HEK293 (cell line): Measurements from ENCODE around the gene ZNF529.

Experiments
- CTCF ChIA-PET: fragments of 350-600 bp; formaldehyde crosslinking; extraction: SDS; loops from one replicate; lab custom pipeline; 2021; ENCODE audit warnings: antibody characterized with exemption; lab: Yijun Ruan, JAX
- POLR2A ChIA-PET: fragments of 300-600 bp; formaldehyde crosslinking; extraction: SDS; loops from one replicate; lab custom pipeline; 2020; ENCODE audit warnings: antibody characterized with exemption, inconsistent platforms; lab: Yijun Ruan, JAX
- H3K27ac ChIP-seq: fragments of 200-500 bp; sonication (Bioruptor generic); 2 replicates; pipeline ENCODE4 v1.5.1; 2014; ENCODE audit warnings: low read depth, low read length, control low read depth, inconsistent platforms; ENCODE audit errors: extremely low read depth
- H3K36me3 ChIP-seq, 2 experiments: fragments of 200-500 bp in 1 of 2; sonication (Bioruptor generic) in 1 of 2; 1 replicate in 1 of 2; 2 replicates in 1 of 2; pipeline ENCODE4 v1.5.1; 2014 to 2017; ENCODE audit warnings: inconsistent platforms in 2 of 2, low read length in 2 of 2; ENCODE audit not compliant: control insufficient read depth in 2 of 2, insufficient read depth in 1 of 2
- H3K4me1 ChIP-seq: fragments of 200-500 bp; sonication (Bioruptor generic); 2 replicates; pipeline ENCODE4 v1.5.1; 2014; ENCODE audit warnings: mild to moderate bottlenecking, low read length, inconsistent platforms; ENCODE audit not compliant: control insufficient read depth, insufficient read depth
- H3K4me3 ChIP-seq: 2 replicates; pipeline ENCODE4 v1.5.1; 2011; ENCODE audit warnings: low read depth, mild to moderate bottlenecking, control low read depth, low read length, moderate library complexity
- H3K9me3 ChIP-seq: fragments of 200-500 bp; sonication (Bioruptor generic); 2 replicates; pipeline ENCODE4 v1.5.1; 2014; ENCODE audit warnings: low read depth, low read length, inconsistent platforms; ENCODE audit not compliant: control insufficient read depth, insufficient read depth
- HOXC10 ChIP-seq: sonication (generic); formaldehyde crosslinking; IDR thresholded peaks from 2 replicates; pipeline ENCODE4 v1.8.1; 2023; ENCODE audit warnings: mild to moderate bottlenecking, missing genetic modification reagents
- SALL2 ChIP-seq: fragments of 450-650 bp; formaldehyde crosslinking; IDR thresholded peaks from 2 replicates; pipeline ENCODE4 v1.5.0; 2017; ENCODE audit warnings: missing biosample characterization, mild to moderate bottlenecking, missing genetic modification characterization, borderline replicate concordance
- SCRT2 ChIP-seq: fragments of 450-650 bp; formaldehyde crosslinking; IDR thresholded peaks from 2 replicates; pipeline ENCODE4 v1.5.1; 2016; ENCODE audit warnings: missing biosample characterization, missing genetic modification characterization
- YY1 ChIP-seq: fragments of 450-650 bp; formaldehyde crosslinking; IDR thresholded peaks from 2 replicates; pipeline ENCODE4 v1.5.1; 2018; ENCODE audit warnings: missing biosample characterization, missing genetic modification characterization
- ZNF324 ChIP-seq: fragments of 450-650 bp; formaldehyde crosslinking; IDR thresholded peaks from 2 replicates; pipeline ENCODE4 v1.5.1; 2016; ENCODE audit warnings: missing biosample characterization, missing genetic modification characterization
- ZNF530 ChIP-seq: fragments of 450-650 bp; formaldehyde crosslinking; IDR thresholded peaks from 2 replicates; pipeline ENCODE4 v1.5.1; 2016; ENCODE audit warnings: low read depth, missing biosample characterization, missing genetic modification characterization
- TF ChIP-seq, protein P1 (sequence below): fragments of 450-650 bp; formaldehyde crosslinking; IDR thresholded peaks from 2 replicates; pipeline ENCODE4 v1.5.1; 2016; ENCODE audit warnings: missing biosample characterization, missing genetic modification characterization

ZNF529 gene

DNA sequence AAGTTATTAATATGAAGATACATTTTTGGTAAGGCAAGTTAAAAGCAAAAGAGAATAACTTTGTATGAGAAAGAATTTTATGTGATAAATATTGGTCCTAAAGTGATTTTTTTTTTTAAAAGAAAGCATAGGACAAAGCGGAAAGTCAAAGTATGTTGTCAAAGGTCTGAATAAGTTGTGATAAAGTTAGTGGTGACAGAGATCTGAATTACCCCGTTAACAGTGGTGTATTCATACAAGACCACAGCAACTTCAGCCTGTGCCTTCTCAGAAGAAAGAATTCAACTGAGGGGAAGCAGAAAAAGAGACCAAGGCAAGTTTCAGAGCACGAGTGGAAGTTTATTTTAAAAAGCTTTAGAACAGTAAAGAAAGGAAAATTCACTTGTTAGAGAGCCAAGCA lies 64.8 kb downstream of the ZNF529 start (continued):
- no peak for TF ChIP-seq ZNF530 (tag by site-specific recombination)
- TF ChIP-seq, all 188 proteins: peak for 7

DNA sequence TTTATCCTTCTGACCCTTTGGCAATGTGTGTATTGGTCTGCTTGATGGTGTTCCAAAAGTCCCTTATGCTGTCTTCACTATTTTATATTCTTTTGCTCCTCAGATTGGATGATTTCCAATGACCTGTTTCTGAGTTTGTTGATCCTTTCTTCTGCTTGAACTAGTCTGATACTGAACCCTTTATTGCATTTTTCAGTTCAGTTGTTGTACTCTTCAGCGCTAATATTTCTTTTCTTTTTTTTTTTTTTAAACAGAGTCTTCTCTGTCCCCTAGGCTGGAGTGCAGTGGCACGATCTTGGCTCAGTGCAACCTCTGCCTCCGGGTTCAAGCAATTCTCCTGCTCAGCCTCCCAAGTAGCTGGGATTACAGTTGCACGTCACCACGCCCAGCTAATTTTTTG lies 71.1 kb downstream of the ZNF529 start:
- Histone ChIP-seq H3K36me3 (no peaks in the 10 kb centered on the region; a peak in 1 of 3 replicates), H3K9me3 (peaks cover 23% of the 10 kb centered on the region), H3K4me1 (no peaks in the 10 kb centered on the region), H3K27ac (no peak overlapping the region), H3K4me3 (no peak overlapping the region)
- ChIA-PET CTCF (interaction anchor here (0.7 kb wide), 1 partner anchor 178 kb away, joined by 6 read pairs; no protein-coding TSS in a partner anchor), POLR2A (interaction anchor here (1.1 kb wide), 1 partner anchor 12 kb away, joined by 4 read pairs; the partner anchor contains the start of gene ZNF566)
- TF ChIP-seq, protein P1, sequence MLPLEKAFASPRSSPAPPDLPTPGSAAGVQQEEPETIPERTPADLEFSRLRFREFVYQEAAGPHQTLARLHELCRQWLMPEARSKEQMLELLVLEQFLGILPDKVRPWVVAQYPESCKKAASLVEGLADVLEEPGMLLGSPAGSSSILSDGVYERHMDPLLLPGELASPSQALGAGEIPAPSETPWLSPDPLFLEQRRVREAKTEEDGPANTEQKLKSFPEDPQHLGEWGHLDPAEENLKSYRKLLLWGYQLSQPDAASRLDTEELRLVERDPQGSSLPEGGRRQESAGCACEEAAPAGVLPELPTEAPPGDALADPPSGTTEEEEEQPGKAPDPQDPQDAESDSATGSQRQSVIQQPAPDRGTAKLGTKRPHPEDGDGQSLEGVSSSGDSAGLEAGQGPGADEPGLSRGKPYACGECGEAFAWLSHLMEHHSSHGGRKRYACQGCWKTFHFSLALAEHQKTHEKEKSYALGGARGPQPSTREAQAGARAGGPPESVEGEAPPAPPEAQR: no peak
- TF ChIP-seq ZNF324 (tag by site-specific recombination) (no peak), SALL2 (tag by site-specific recombination) (no peak), SCRT2 (no peak), YY1 (tag by site-specific recombination) (no peak)

DNA sequence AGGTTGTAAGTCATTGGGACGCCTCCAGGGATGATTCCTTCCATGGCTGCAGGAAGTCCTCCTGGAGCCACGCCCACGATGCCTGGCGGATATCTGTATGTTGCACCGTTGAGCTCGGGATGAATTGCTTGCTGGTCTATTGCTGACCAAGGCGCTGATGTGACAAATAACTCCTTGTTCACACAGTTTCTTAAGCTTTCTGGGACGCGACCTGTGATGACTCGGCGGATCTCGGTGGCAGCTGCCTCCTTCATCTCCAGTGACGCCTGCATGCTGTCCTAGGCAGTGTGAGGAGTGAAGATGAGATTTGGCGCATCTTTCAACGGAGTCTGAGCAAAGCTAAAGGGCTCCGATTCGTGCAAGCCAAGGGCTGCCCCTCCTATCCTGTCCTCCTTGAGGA lies 76.1 kb downstream of the ZNF529 start:
- Histone ChIP-seq H3K4me1 (no peaks in the 10 kb centered on the region), H3K4me3 (no peak overlapping the region), H3K36me3 (no peaks in the 10 kb centered on the region; a peak in 1 of 3 replicates), H3K27ac (no peak overlapping the region), H3K9me3 (peaks cover 11% of the 10 kb centered on the region)
- CTCF ChIA-PET: interaction anchor here (0.7 kb wide), 1 partner anchor 21 kb away, joined by 4 read pairs; no protein-coding TSS in a partner anchor
- TF ChIP-seq, protein P1: no peak
- no peak for TF ChIP-seq HOXC10 (CRISPR knock-in tag)
- POLR2A ChIA-PET: no interaction called here
